ENCODE data around the gene DENND4C.

The DENND4C gene

DNA sequence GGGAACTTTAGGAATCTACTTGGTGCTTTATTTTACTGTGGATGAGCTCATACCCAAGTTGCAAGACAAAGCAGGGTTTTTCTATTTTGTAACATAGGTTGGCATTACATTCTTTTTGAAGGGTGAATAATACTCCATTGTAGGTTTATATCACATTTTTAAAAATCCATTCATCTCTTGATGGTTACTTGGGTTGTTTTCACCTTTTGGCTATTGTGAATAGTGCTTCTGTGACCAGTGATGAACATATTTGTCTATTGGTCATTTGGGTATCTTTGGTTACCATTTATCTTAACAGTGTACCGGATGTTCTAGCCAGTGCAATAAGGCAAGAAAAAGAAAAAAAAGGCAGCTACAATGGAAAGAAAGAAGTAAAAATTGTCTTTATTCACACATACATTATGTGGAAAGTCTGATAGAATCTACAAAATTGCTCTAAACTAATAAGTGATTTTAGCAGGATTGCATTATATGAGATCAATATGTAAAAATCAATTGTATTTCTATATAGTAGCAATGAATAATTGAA lies 40.0 kb downstream of the DENND4C start:
- DNase-seq = no peak

DNA sequence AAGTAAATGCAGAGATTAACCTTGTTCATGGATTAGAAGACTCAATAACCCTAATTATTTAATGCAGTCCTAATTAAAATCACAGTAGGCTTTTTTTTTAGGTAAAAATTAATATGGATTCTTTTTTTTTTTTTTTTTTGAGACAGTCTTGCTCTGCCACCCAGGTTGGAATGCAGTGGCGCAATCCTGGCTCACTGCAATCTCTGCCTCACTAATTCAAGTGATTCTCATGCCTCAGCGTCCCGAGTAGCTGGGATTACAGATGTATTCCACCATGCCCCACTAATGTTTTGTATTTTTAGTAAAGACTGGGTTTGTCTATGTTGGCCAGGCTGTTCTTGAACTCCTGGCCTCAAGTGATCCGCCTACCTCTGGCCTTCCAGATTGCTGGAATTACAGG lies 40.6 kb downstream of the DENND4C start:
- DNase-seq = no peak

DNA sequence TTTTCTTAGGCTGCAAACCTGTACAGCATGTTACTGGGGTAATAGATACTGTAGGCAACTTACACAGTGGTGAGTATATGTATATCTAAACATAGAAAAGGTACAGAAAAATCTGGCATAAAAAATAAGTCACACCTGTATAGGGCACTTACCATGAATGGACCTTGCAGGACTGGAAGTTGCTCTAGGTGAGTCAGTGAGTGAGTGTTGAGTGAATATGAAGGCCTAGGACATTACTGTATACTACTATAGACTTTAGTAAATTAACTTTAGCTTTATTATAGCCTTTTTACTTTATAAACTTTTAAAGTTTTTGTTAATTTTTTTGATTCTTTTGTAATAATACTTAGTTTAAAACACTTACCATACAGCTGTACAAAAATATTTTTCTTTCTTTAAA lies 51.3 kb downstream of the DENND4C start:
- DNase-seq = no peak

DNA sequence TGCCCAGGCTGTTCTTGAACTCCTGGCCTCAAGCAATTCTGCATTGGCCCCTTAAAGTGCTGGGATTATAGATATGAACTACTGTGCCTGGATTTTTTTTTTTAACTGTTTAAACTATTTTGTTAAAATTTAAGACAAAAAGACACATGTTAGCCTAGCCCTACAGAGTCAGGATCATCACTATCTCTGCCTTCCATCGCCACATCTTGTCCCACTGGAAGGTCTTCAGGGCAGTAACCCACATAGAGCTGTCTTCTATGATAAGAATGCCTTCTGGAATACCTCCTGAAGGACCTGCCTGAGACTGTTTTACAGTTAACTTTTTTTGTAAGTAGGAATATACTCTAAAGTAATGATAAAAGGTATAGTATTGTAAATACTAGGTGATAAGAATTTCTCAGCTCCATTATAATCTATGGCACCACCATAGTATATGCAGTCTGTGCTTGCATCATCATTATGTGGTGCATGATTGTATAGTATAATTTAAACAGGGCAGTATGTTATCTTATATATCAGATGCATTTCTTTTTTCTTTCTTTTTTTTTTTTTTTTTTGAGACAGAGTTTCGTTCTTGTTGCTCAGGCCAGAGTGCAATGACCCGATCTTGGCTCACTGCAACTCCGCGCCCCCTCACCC lies 52.7 kb downstream of the DENND4C start:
- peak; percentile 82 for DNase-seq

DNA sequence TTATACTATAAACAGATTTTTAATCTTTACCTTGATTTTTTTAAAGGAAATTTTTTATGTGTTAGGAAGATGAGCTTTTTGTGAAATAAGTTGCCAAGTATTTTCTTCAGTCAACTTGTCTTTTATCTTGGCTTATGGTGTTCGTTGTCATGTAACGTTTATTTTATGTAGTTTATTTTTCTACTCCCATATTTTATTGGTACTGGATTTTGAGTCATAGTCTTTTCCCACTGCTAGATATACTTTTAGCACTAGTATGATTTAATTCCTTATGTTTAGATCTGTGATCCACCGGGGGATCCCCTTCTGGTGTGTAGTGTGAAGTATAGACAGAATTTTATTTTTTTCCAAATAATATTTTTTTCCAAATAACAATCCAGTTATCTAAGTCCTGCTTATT lies 54.2 kb downstream of the DENND4C start:
- no peak for DNase-seq

DNA sequence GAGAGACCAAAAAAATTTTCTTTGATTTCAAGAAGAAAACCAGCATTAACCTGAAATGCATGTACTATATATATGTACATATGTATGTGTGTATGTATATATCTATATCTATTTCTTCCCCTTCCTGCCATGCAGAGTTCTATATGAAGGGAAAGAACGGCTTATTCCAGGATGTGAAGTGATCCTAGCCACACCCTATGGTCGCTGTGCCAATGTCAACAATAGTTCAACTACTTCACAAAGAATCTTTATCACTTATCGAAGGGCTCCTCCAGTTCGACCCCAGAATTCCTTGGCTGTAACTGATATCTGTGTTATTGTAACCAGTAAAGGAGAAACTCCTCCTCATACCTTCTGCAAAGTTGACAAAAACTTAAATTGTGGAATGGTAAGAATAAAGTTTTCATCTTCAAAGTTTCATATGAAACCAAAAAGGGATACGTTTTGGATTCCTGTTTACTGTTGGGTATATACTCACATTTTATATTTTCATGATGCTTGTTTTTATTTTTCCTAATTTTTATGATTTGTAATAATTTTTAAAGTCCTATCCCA lies 56.2 kb downstream of the DENND4C start:
- DNase-seq = peak; percentile 27

DNA sequence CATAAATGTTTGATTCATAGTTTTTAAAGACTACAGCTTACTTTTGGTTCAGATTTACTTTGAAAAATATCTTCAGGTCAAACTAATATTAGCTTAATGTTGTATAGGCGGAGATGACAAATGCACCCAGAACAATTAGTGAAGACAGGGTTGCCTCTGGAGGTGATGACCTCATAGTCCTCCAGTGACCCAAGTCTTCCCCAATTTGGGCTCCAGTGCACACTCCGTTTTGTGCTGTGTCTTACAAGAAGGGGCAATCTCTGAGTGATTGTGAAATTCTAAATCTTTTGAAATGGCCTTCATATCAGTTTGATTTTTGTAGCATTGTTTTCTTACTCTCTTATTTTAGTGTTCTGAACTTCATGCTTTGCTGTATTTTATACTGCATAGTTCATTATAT lies 57.6 kb downstream of the DENND4C start:
- no peak for DNase-seq

DNA sequence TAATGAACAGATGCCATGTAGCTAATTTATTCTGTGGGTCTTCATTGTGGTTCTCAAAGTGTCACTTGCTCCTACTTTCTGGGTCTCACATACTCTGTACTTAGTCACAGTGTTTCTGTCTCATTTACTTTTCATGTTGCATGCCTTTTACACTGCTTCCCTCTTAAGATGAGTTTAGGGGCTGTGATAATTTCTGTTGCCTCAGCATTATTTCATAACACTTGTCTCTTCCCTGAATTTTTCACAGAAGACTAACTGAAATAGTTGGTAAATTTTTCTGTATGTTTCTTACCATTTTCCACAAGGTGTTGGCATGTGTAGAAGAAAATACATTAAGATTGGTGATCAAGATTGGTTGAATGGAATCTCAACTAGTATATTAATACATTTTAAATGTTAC lies 59.6 kb downstream of the DENND4C start:
- DNase-seq = no peak

DNA sequence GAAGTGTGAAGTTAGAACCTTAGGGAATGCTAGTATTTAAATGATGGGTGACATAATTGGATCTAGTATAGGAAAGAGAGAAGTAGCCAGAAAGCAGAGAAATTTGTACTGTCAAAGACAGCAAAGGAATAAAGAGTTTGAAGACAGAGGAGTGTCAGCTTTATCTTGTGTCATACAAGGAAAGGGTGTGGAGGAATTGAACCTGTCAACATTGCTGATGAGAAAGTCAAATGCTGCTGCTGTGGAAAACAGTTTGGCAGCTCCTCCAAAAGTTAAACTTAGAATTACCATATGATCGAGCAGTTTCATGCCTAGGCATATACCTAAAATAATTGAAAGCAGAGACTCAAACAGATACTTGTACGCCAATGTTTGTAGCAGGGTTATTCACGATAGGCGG lies 63.7 kb downstream of the DENND4C start:
- DNase-seq = no peak

DNA sequence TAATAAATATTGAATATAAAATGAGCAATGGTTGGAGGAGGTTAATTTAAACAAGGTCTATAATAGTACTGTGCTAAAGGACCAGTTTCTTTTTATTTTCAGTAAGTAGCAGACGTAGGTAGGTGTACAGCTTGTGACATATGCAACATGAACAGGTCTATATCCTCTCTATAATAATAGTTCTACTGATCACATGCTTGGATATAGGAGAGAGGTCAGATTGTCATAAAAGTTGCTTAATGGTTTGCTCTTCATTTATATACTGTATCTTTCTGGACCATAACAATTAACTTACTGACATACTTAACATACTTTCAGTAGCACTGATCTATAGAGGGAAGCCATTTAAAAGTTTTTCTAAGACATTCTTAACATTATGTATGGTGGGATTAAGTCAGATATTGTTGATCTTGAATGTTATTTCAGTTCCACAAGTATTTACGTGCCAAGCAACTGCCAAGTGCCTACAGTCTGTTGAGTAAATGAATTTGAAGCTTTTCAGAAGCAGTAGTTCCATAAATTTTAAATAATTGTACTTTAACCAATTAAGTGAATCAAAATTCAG lies 68.0 kb downstream of the DENND4C start:
- no peak for DNase-seq

DNA sequence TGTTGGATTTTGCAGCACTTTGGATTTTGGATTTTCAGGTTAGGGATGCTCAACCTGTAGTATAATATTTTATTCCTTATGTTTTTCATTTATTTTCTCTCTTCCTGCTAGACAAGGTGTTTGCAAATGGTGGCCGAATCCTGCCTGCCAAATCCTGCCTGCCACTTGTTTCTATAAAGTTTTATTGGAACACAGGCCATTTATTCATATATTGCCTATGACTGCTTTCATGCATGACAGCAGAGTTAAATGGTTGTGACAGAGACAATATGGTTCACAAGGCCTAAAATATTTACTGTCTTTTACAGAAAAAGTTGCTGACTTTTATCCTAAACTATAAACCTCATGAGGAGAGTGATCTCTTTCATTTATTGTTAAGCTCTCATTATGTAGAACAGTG lies 72.7 kb downstream of the DENND4C start:
- DNase-seq = no peak

DNA sequence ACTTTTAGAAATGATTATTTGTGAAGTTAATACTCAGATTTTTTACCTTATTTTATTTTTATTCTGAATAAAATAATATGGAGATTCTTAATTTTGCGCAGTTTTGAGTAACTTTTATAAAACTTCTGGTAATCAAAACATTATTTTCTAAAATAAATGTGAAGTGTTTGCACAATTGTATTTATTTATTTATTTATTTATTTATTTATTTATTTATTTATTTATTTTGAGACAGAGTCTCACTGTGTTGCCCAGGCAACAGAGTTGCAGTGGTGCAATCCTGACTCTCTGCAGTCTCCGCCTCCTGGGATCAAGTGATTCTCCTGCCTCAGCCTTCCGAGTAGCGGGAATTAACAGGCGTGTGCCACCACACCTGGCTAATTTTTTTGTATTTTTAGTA lies 76.1 kb downstream of the DENND4C start:
- DNase-seq = no peak

DNA sequence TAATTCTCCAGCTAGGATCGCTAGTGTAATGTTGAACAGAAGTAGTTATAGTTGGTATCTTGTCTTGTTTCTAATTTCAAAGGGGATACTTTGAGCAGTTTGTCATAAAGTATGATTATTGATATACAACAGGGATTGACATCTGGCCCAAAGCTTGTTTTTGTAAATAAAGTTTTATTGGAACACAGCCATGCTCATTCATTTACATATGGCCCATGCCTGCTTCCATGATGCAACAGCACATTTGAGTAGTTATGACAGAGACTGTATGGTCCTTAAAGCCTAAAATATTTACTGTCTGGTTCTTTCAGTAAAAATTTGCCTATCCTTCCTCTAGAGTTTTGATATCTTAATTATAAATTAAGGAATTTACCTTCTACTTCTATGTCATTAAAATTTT lies 79.8 kb downstream of the DENND4C start:
- DNase-seq = no peak

DNA sequence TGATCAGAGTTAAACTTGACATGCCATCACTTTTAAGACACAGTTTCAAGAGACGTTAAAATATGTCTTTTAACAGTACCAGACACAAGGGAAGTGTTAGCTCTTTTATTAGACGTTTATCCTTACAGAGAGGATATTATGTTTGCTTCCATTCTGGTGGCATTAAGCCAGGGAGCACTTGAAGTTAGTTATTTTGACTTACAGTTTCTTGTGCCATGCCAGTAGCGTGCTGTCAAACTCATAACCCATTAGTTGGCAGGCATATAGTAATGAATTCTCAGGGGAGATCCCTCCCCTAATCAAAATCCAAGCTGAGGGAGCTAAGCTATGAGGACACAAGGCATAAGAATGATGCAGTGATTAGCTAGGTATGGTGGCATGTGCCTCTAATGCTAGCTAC lies 83.1 kb downstream of the DENND4C start:
- no peak for DNase-seq

DNA sequence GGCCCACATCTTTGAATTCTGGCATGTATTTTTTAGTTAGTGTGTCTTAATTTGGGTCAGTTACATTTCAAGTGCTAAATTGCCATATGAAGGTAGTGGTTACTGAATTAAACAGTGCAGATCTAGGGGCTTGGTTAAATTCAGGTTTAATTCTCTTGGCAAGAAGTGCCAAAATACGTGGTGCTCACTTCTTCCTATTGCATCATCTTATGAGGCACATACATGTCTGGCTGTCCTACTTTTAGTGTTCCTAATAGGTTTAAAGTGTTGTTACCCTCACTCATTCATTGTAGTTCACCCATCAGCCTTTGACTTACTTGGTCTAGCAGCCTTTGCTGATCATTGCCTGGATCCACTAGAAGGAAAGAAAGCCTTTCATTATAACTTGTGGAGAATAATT lies 90.0 kb downstream of the DENND4C start:
- DNase-seq = no peak

DNA sequence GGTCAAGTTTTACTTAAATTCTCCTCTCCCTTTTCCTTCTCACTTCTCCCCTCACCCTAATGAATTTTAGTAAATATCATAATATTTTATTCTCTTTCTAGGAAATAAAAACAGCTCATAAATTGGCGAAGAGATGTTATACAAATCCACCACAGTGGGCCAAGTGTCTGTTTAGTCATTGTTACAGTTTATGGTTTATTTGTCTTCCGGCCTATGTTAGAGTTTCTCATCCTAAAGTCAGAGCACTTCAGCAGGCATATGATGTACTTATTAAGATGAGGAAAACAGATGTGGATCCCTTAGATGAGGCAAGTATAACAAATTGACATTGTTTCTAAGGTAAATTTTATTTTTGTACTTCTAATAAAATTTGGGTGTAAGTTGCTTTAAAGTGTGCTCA lies 101.4 kb downstream of the DENND4C start:
- DNase-seq = no peak

DNA sequence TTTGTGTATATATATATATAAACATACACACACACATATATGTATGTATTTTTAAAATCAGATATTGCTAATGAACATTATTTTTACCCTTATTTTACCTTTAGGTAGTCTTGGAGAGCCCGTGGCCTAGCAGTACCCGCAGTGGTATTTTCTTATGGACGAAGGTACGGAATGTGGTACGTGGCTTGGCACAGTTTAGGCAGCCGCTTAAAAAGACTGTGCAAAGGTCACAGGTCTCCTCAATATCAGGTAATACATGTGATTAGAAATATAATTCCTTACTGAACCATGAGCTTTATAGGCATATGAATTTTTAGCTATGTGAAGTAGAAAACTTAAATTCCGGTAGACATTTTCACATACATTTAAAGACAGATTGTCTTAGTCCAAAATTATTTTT lies 105.7 kb downstream of the DENND4C start:
- no peak for DNase-seq

DNA sequence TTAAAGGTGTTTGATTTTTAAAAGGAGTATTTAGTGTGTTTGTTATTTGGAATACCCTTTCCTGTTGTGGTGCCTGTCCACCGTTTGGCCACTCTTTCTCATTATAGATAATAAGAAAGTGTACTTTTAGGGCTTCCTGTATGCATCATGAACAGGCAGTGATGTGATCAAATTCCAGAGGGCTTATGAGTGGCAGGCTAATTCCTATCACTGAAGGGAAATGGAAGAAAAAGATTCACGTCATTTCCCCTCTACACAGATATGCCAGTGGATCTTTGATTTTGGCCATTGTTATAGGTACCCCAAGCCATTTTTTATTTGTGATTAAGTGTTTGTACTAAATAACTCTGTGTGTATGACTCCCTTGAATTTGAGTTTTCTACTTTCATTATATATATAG lies 112.5 kb downstream of the DENND4C start:
- no peak for DNase-seq

DNA sequence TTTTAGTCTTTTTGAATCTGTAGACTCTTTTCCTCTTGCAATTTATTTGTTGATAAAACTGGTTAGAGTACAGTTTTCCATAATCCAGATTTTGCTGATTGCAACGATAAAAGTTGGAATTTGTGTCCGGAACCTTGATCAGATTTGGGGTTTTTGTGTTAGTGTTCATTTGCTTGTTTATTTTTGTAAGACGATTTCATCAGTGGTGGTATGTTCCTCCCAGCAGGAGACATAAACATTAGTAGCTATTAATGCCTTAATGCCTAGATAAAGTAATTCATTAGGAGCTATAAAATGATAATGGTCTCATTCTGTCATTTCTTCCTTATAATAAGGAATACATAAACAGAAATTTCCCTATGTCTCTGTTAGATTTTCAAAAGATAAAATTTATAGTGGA lies 128.2 kb downstream of the DENND4C start:
- DNase-seq = no peak

DNA sequence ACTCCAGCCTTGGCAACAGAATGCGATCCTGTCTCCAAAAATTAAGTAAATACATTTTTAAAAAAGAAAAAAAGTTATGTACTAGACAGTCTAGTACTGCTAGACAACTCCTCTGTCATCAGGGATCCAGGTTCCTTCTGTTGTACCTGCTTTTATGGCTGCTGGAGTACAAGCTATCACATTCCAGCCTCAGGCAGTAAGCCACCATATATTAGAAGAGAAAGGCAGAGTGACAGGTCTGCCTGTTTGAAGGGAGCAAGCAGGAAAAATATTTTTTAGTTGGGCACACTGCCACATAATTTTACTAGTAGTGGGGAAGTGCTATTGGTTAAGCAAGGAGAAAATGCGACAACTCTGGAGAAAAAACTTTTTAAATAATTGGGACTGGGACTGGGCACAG lies 138.6 kb downstream of the DENND4C start:
- no peak for DNase-seq

DNA sequence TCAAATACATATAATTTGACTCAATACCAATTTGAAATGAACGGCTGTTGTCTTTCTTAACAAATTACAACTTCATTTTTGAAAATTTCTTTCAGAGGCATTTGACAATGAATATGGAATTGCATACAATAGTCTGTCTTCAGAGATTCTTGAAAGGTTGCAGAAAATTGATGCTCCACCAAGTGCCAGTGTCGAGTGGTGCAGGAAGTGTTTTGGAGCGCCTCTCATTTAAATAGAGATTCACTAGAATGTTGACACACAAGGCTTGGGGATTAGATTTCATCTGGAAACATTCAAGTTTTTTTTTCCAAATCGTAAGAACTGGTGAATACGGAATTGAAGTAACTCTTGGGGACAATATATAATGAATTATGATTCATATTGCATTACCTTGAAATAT lies 141.4 kb downstream of the DENND4C start:
- peak; percentile 40 for DNase-seq

DNA sequence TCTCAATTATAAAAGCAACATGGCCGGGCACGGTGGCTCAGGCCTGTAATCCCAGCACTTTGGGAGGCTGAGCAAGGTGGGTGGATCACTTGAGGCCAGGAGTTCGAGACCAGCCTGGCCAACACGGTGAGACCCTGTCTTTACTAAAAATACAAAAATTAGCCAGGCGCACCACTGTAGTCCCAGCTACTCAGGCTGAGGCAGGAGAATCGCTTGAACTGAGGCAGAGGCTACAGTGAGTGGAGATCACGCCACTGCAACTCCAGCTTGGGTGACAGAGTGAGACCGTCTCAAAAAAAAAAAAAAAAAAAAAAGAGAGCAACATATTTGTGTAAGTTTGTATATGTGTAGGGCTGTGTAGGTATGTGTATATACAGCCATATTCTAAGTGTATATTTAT lies 142.1 kb downstream of the DENND4C start:
- DNase-seq = no peak

DNA sequence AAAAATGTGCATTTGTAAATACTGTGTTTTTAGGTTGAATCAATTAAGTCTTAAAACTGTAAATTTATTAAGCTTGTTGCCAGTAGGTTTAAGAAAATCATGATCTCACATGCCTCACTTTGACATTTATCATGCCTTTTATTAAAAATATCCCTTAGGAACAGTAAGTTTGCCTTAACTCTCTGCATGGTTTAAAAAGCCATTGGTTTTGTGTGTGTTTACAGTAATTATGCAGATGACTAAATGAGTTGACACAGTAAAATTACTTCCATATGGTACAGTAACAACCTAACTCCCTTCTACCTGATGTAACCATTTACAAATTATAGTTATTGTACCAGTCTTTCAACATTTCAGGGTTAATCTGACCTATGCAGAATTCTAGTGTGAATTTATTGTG lies 143.0 kb downstream of the DENND4C start:
- DNase-seq = no peak

DNA sequence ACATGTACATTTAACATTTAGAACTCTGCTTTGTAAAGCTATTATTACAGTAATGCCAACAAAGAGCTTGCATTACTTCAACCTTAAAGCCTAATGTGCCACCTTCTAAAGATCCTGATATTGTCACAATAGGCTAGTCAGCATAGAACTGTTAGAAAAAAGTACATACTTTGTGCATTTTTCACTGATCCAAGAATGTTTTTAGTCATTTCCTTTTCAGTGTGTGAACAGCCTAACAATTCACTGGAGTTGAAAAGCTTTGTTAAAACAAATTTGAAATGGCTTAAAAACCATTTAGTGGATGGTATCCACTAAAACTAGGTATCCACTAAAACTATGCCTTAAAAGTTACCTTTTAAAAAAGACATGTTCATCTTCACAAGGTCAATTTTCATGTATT lies 145.0 kb downstream of the DENND4C start:
- no peak for DNase-seq

DNA sequence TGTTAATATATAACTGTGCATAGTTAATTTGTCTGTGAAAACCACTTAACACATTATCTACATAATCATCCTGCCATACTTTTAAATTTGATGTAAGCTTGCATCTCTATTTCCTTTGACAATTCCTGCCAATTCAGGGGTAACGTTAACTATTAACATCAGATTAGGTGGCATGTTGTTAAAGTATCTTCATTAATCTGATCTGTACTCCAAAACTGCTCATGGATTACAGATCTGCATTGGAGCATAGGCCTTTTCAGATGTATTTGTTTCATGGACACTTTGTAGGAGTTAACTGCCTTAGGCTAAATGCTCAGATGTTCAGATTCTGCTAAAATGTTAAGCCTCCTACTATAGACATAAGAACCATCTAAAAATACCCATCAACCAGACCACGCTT lies 146.4 kb downstream of the DENND4C start:
- no peak for DNase-seq
